Mucosa of descending colon (tissue), 3 donors: ENCODE data around the gene ASB2. TPM values are rescaled to one million over a fixed set of nuclear protein-coding genes. Genes with fewer than 3 reads are reported as not detected.

Experiments
- ATAC-seq: fragments of 200-7000 bp; cut with Tn5 transposase; one replicate; pipeline ENCODE4 v1.9.1; 2020; ENCODE audit warnings: mild to moderate bottlenecking, moderate library complexity
- DNase-seq, 3 donors: peaks; one replicate each; pipeline ENCODE4 v3.0.0-alpha.2; 2020
- H3K36me3 ChIP-seq: fragments of 200-600 bp; one replicate; pipeline ENCODE4 v1.8.0; 2021; ENCODE audit warnings: low read depth, mild to moderate bottlenecking
- H3K4me1 ChIP-seq: fragments of 200-600 bp; one replicate; pipeline ENCODE4 v1.8.0; 2021; ENCODE audit warnings: low read depth, mild to moderate bottlenecking
- H3K4me3 ChIP-seq: fragments of 200-600 bp; one replicate; pipeline ENCODE4 v1.8.0; 2021; ENCODE audit warnings: mild to moderate bottlenecking
- H3K9me3 ChIP-seq: fragments of 200-600 bp; one replicate; pipeline ENCODE4 v1.8.0; 2021; ENCODE audit warnings: mild to moderate bottlenecking
- CTCF ChIP-seq: fragments of 200-600 bp; IDR thresholded peaks from one replicate; pipeline ENCODE4 v1.8.0; 2022; ENCODE audit warnings: antibody characterized with exemption, mild to moderate bottlenecking
- intact Hi-C, 2 donors: fragments of 100-400 bp; cut with DNase I in 1 of 2; cut with micrococcal nuclease in 1 of 2; formaldehyde crosslinking; loops; one replicate each; pipeline versions ENCODE4 v1.11.0 to v1.11.1; 2022; cut with DNase I, micrococcal nuclease
- microRNA-seq: library from miRNA; unstranded; fragments of <30 nt; microRNA quantifications from one replicate; pipeline ENCODE4, GENCODE V29; 2019
- total RNA-seq, 3 donors: library from RNA; stranded (reverse); fragmentation: NEBNext Ultra II Directional in 2 of 3; extraction: Animal tissue kit (Norgen Biotek cat#: 25700) in 2 of 3; gene quantifications; one replicate each; pipeline versions ENCODE4 v1.2.1 to v1.2.4, GENCODE V29; 2021 to 2023
- donor health status: DM: no; HTN: no; CAD: no; lungs with moderate emphysema.
- donor health status: DM: no; HTN: no; CAD: no.
- donor health status: DM: no; HTN: yes; CAD: no.

ASB2 gene
- total RNA-seq, 3 donors from 2014 or later: 5.2 to 89.1 (median 8.8) TPM

- no peak for TF ChIP-seq CTCF
- intact Hi-C loops: no loop called here
- ATAC-seq (no peak), DNase-seq (no peak)
- Histone ChIP-seq H3K36me3 (no peaks in the 10 kb centered on the region), H3K4me1 (no peaks in the 10 kb centered on the region), H3K4me3 (no peak overlapping the region), H3K9me3 (no peaks in the 10 kb centered on the region)
Measured at GRCh38 chr14:93884950-93885349, 91.4 kb downstream of the ASB2 start.

Small RNAs within 50 kb of the gene (microRNA-seq; reads per million reads assigned to microRNA genes)
- not detected for gene MIR4506

Other genes starting within 250 kb of the ASB2 start
- gene PRIMA1, start 188.1 kb downstream of the ASB2 start, total RNA-seq: 10 to 100 TPM in 1 of 3 donors, 1 to 10 TPM in 2; 1.6 to 46.4 (median 3.0) TPM
- gene FAM181A, start 49.2 kb downstream of the ASB2 start, total RNA-seq: not detected
- gene CCDC197, start 20.7 kb upstream of the ASB2 start, total RNA-seq: not detected
- 1 to 10 TPM; 1.3 to 3.5 (median 1.4) TPM for gene OTUB2, start 49.8 kb upstream of the ASB2 start, total RNA-seq
- gene DDX24, start 104.6 kb upstream of the ASB2 start, total RNA-seq: 100 to 1,000 TPM in 2 of 3 donors, 10 to 100 TPM in 1; 90.6 to 197 (median 107) TPM
- 10 to 100 TPM; 19.9 to 29.9 (median 20.6) TPM for gene IFI27L1, start 104.7 kb upstream of the ASB2 start, total RNA-seq
- 1,000 to 10,000 TPM in 1 of 3 donors, 100 to 1,000 TPM in 2; 427 to 1,655 (median 710) TPM for gene IFI27, start 134.2 kb upstream of the ASB2 start, total RNA-seq
- gene IFI27L2, start 153.0 kb upstream of the ASB2 start, total RNA-seq: 10 to 100 TPM; 22.4 to 25.5 (median 24.3) TPM
- under 1 TPM in 1 of 3 donors, not detected in 2; 0.13 TPM for gene PPP4R4, start 197.8 kb upstream of the ASB2 start, total RNA-seq